Measurements from ENCODE around the gene NRXN3. TPM values are rescaled to one million over a fixed set of nuclear protein-coding genes. Genes with fewer than 3 reads are reported as not detected.

Gene NRXN3
- polyA plus RNA-seq, 6 donors from 2014 or later, result not detected

GRCh38 chr14:78834766-78835451 is 664.7 kb downstream of the NRXN3 start:
- DNase-seq (no peak), ATAC-seq (ENCODE audit: low read depth in 2 of 2) (no peak)
- peaks cover 4 to 9% (median 5%) of the 10 kb centered on the region in 3 donors for H3K27me3 Mint-ChIP-seq
- no peaks in the 10 kb centered on the region for H3K4me1 Mint-ChIP-seq
- H3K27ac Mint-ChIP-seq, result no peak overlapping the region
- H3K4me3 Mint-ChIP-seq, result no peak overlapping the region
- H3K9me3 Mint-ChIP-seq, result peaks cover 0 to 3% (median 0%) of the 10 kb centered on the region in 7 donors
- H3K36me3 Mint-ChIP-seq, result no peaks in the 10 kb centered on the region

- Mint-ChIP-seq H3K4me3 (peak overlapping the region in 1 of 8 donors; percentile 0), H3K9me3 (peaks cover 0 to 3% (median 0%) of the 10 kb centered on the region in 7 donors), H3K36me3 (no peaks in the 10 kb centered on the region), H3K27me3 (peaks cover 4 to 9% (median 5%) of the 10 kb centered on the region in 3 donors), H3K4me1 (no peaks in the 10 kb centered on the region), H3K27ac (no peak overlapping the region)
- DNase-seq, result no peak
- no peak for ATAC-seq (ENCODE audit: low read depth in 2 of 2)
Observed at GRCh38 chr14:78835909-78836308, 665.7 kb downstream of the NRXN3 start.

- DNase-seq, result no peak
- ATAC-seq (ENCODE audit: low read depth in 2 of 2), result no peak
- no peak overlapping the region for H3K27ac Mint-ChIP-seq
- H3K4me3 Mint-ChIP-seq, result no peak overlapping the region
- no peaks in the 10 kb centered on the region for H3K4me1 Mint-ChIP-seq
- H3K27me3 Mint-ChIP-seq, result peaks cover 4 to 9% (median 5%) of the 10 kb centered on the region in 3 donors
- H3K36me3 Mint-ChIP-seq, result no peaks in the 10 kb centered on the region
- H3K9me3 Mint-ChIP-seq, result peaks cover 0 to 3% (median 0%) of the 10 kb centered on the region in 7 donors
Observed at GRCh38 chr14:78836777-78837176, 666.6 kb downstream of the NRXN3 start.

GRCh38 chr14:78838959-78839358 is 668.8 kb downstream of the NRXN3 start:
- H3K4me1 Mint-ChIP-seq, result no peaks in the 10 kb centered on the region
- ATAC-seq (ENCODE audit: low read depth in 2 of 2), result no peak
- peaks cover 4 to 9% (median 5%) of the 10 kb centered on the region in 3 donors for H3K27me3 Mint-ChIP-seq
- DNase-seq, result no peak
- H3K36me3 Mint-ChIP-seq, result no peaks in the 10 kb centered on the region
- H3K27ac Mint-ChIP-seq, result no peak overlapping the region
- no peak overlapping the region for H3K4me3 Mint-ChIP-seq
- H3K9me3 Mint-ChIP-seq, result peaks cover 0 to 4% (median 0%) of the 10 kb centered on the region in 7 donors

GRCh38 chr14:78840898-78841297 is 670.7 kb downstream of the NRXN3 start:
- H3K36me3 Mint-ChIP-seq, result no peaks in the 10 kb centered on the region
- H3K27me3 Mint-ChIP-seq, result no peaks in the 10 kb centered on the region
- DNase-seq (no peak), ATAC-seq (ENCODE audit: low read depth in 2 of 2) (no peak)
- H3K9me3 Mint-ChIP-seq, result peaks cover 0 to 4% (median 0%) of the 10 kb centered on the region in 7 donors
- H3K4me1 Mint-ChIP-seq, result no peaks in the 10 kb centered on the region
- H3K27ac Mint-ChIP-seq, result no peak overlapping the region
- H3K4me3 Mint-ChIP-seq, result no peak overlapping the region

GRCh38 chr14:78847801-78848200 is 677.6 kb downstream of the NRXN3 start:
- peaks cover 0 to 12% (median 0%) of the 10 kb centered on the region in 3 donors for H3K27me3 Mint-ChIP-seq
- H3K36me3 Mint-ChIP-seq, result no peaks in the 10 kb centered on the region
- no peaks in the 10 kb centered on the region for H3K9me3 Mint-ChIP-seq
- H3K4me3 Mint-ChIP-seq, result no peak overlapping the region
- H3K27ac Mint-ChIP-seq, result no peak overlapping the region
- no peaks in the 10 kb centered on the region for H3K4me1 Mint-ChIP-seq
- DNase-seq (no peak), ATAC-seq (ENCODE audit: low read depth in 2 of 2) (no peak)

- Mint-ChIP-seq H3K4me1 (no peaks in the 10 kb centered on the region), H3K4me3 (no peak overlapping the region), H3K9me3 (no peaks in the 10 kb centered on the region), H3K27me3 (peaks cover 0 to 12% (median 0%) of the 10 kb centered on the region in 3 donors), H3K27ac (peak overlapping the region in 1 of 6 donors; percentile 5), H3K36me3 (no peaks in the 10 kb centered on the region)
- ATAC-seq (ENCODE audit: low read depth in 2 of 2) (no peak), DNase-seq (no peak)
Observed at GRCh38 chr14:78848234-78848820, 678.2 kb downstream of the NRXN3 start.

- Mint-ChIP-seq H3K27ac (no peak overlapping the region), H3K27me3 (peaks cover 0 to 12% (median 0%) of the 10 kb centered on the region in 3 donors), H3K9me3 (no peaks in the 10 kb centered on the region), H3K36me3 (no peaks in the 10 kb centered on the region), H3K4me1 (no peaks in the 10 kb centered on the region), H3K4me3 (no peak overlapping the region)
- no peak for ATAC-seq (ENCODE audit: low read depth in 2 of 2)
- no peak for DNase-seq
Observed at GRCh38 chr14:78849952-78850351, 679.8 kb downstream of the NRXN3 start.

GRCh38 chr14:78851189-78851588 is 681.0 kb downstream of the NRXN3 start:
- ATAC-seq (ENCODE audit: low read depth in 2 of 2) (no peak), DNase-seq (no peak)
- peaks cover 0 to 12% (median 0%) of the 10 kb centered on the region in 3 donors for H3K27me3 Mint-ChIP-seq
- no peak overlapping the region for H3K27ac Mint-ChIP-seq
- H3K4me1 Mint-ChIP-seq, result no peaks in the 10 kb centered on the region
- H3K4me3 Mint-ChIP-seq, result peak overlapping the region in 1 of 8 donors; percentile 39
- no peaks in the 10 kb centered on the region for H3K9me3 Mint-ChIP-seq
- no peaks in the 10 kb centered on the region for H3K36me3 Mint-ChIP-seq

- Mint-ChIP-seq H3K4me3 (no peak overlapping the region), H3K36me3 (no peaks in the 10 kb centered on the region), H3K27ac (no peak overlapping the region), H3K27me3 (peaks cover 0 to 17% (median 0%) of the 10 kb centered on the region in 3 donors), H3K9me3 (no peaks in the 10 kb centered on the region), H3K4me1 (no peaks in the 10 kb centered on the region)
- no peak for ATAC-seq (ENCODE audit: low read depth in 2 of 2)
- DNase-seq, result no peak
Observed at GRCh38 chr14:78852040-78852439, 681.9 kb downstream of the NRXN3 start.

GRCh38 chr14:78857974-78858373 is 687.8 kb downstream of the NRXN3 start:
- Mint-ChIP-seq H3K4me1 (no peaks in the 10 kb centered on the region), H3K36me3 (no peaks in the 10 kb centered on the region), H3K27ac (no peak overlapping the region), H3K4me3 (no peak overlapping the region), H3K9me3 (peaks cover 0 to 6% (median 0%) of the 10 kb centered on the region in 7 donors), H3K27me3 (peaks cover 0 to 8% (median 0%) of the 10 kb centered on the region in 3 donors)
- DNase-seq (no peak), ATAC-seq (ENCODE audit: low read depth in 2 of 2) (no peak)

- Mint-ChIP-seq H3K4me1 (no peaks in the 10 kb centered on the region), H3K4me3 (no peak overlapping the region), H3K27ac (no peak overlapping the region), H3K36me3 (no peaks in the 10 kb centered on the region), H3K9me3 (peaks cover 0 to 6% (median 0%) of the 10 kb centered on the region in 7 donors), H3K27me3 (no peaks in the 10 kb centered on the region)
- DNase-seq, result no peak
- no peak for ATAC-seq (ENCODE audit: low read depth in 2 of 2)
Observed at GRCh38 chr14:78863143-78863542, 693.0 kb downstream of the NRXN3 start.

- no peaks in the 10 kb centered on the region for H3K36me3 Mint-ChIP-seq
- H3K9me3 Mint-ChIP-seq, result peaks cover 0 to 5% (median 0%) of the 10 kb centered on the region in 7 donors
- no peak overlapping the region for H3K4me3 Mint-ChIP-seq
- no peak for DNase-seq
- H3K27ac Mint-ChIP-seq, result no peak overlapping the region
- H3K4me1 Mint-ChIP-seq, result no peaks in the 10 kb centered on the region
- no peak for ATAC-seq (ENCODE audit: low read depth in 2 of 2)
- peaks cover 0 to 7% (median 0%) of the 10 kb centered on the region in 3 donors for H3K27me3 Mint-ChIP-seq
Observed at GRCh38 chr14:78872837-78873236, 702.7 kb downstream of the NRXN3 start.

GRCh38 chr14:78873581-78873980 is 703.4 kb downstream of the NRXN3 start:
- no peaks in the 10 kb centered on the region for H3K4me1 Mint-ChIP-seq
- H3K4me3 Mint-ChIP-seq, result no peak overlapping the region
- DNase-seq (no peak), ATAC-seq (ENCODE audit: low read depth in 2 of 2) (no peak)
- no peak overlapping the region for H3K27ac Mint-ChIP-seq
- H3K9me3 Mint-ChIP-seq, result peaks cover 0 to 5% (median 0%) of the 10 kb centered on the region in 7 donors
- peaks cover 0 to 7% (median 0%) of the 10 kb centered on the region in 3 donors for H3K27me3 Mint-ChIP-seq
- no peaks in the 10 kb centered on the region for H3K36me3 Mint-ChIP-seq

All from naive B cell (primary cell).